Measurements from ENCODE around the gene DDA1.

The DDA1 gene

GRCh38 chr19:17275441-17276175 is 33.8 kb upstream of the DDA1 start:
- no peak overlapping the region for H3K4me3 ChIP-seq (ENCODE audit: low read depth, low read length)
- TF ChIP-seq CTCF (IDR thresholded peaks at IDR 0.05; ENCODE audit: low read depth, low read length, missing control alignments), result no peak
- H3K27me3 ChIP-seq (replicated peaks), result no peaks in the 10 kb centered on the region
- no peak for DNase-seq
- H3K36me3 ChIP-seq (replicated peaks), result peaks cover 58% of the 10 kb centered on the region
- in situ Hi-C loops (cut with HindIII; ENCODE audit: low pct_ligation_motif_present, low sequenced_read_pairs), result no loop called here
- H3K27ac ChIP-seq, result no peak overlapping the region

GRCh38 chr19:17279436-17279835 is 29.9 kb upstream of the DDA1 start:
- no peak for TF ChIP-seq CTCF (IDR thresholded peaks at IDR 0.05; ENCODE audit: low read depth, low read length, missing control alignments)
- in situ Hi-C loops (cut with HindIII; ENCODE audit: low pct_ligation_motif_present, low sequenced_read_pairs), result no loop called here

GRCh38 chr19:17281391-17282304 is 27.7 kb upstream of the DDA1 start, which contains the start of gene ANKLE1:
TSS of gene ANKLE1 (plus strand) at chr19:17281901. CDS start at chr19:17281921, 20 bp downstream.
- no peaks in the 10 kb centered on the region for H3K27me3 ChIP-seq (replicated peaks)
- no peak within 1 kb of the TSS for H3K27ac ChIP-seq
- TF ChIP-seq CTCF (IDR thresholded peaks at IDR 0.05; ENCODE audit: low read depth, low read length, missing control alignments), result no peak
- H3K36me3 ChIP-seq (replicated peaks), result peaks cover 7% of the 10 kb centered on the region
- in situ Hi-C loops (cut with HindIII; ENCODE audit: low pct_ligation_motif_present, low sequenced_read_pairs), result no loop called here
- DNase-seq, result no peak
- H3K4me3 ChIP-seq (ENCODE audit: low read depth, low read length), result peak within 1 kb of the TSS; percentile 35

More at GRCh38 chr19:17279436-17279835, 29.9 kb upstream of the DDA1 start:
- Histone ChIP-seq H3K27me3 (replicated peaks) (no peaks in the 10 kb centered on the region), H3K36me3 (replicated peaks) (peaks cover 26% of the 10 kb centered on the region), H3K4me3 (ENCODE audit: low read depth, low read length) (no peak overlapping the region), H3K27ac (no peak overlapping the region)
- DNase-seq, result no peak

GRCh38 chr19:17282488-17283125 is 26.8 kb upstream of the DDA1 start:
- peak overlapping the region; percentile 35 for H3K4me3 ChIP-seq (ENCODE audit: low read depth, low read length)
- peaks cover under 1% of the 10 kb centered on the region for H3K36me3 ChIP-seq (replicated peaks)
- H3K27ac ChIP-seq, result no peak overlapping the region
- in situ Hi-C loops (cut with HindIII; ENCODE audit: low pct_ligation_motif_present, low sequenced_read_pairs), result no loop called here
- no peaks in the 10 kb centered on the region for H3K27me3 ChIP-seq (replicated peaks)
- peak; percentile 61 for DNase-seq
- TF ChIP-seq CTCF (IDR thresholded peaks at IDR 0.05; ENCODE audit: low read depth, low read length, missing control alignments), result peak; percentile 88

GRCh38 chr19:17283504-17283996 is 25.8 kb upstream of the DDA1 start:
- TF ChIP-seq CTCF (IDR thresholded peaks at IDR 0.05; ENCODE audit: low read depth, low read length, missing control alignments), result no peak
- no peak overlapping the region for H3K27ac ChIP-seq
- no peak for DNase-seq
- no peaks in the 10 kb centered on the region for H3K36me3 ChIP-seq (replicated peaks)
- in situ Hi-C loops (cut with HindIII; ENCODE audit: low pct_ligation_motif_present, low sequenced_read_pairs), result no loop called here
- no peaks in the 10 kb centered on the region for H3K27me3 ChIP-seq (replicated peaks)
- H3K4me3 ChIP-seq (ENCODE audit: low read depth, low read length), result no peak overlapping the region
